ENCODE measurements around the gene RFX7.

Gene RFX7

DNA sequence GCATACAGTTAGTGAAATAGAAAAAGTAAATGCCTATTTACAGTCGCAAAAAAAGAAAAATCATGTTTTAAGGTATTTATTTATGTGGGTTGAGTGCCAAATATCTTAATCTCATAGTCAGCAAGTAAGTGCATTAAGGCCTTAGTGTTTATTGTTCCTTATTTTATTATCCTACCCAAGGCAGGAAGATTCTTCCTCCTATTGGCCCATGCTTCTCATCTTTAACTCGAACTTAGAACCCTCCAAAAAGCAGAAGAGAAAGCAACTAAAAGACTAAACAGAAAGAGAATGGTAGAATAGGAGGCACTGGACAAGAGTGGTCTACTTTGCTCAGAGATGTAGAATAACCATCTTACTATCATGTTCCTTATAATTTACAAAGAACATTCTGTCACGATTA lies 7.5 kb downstream of the RFX7 start:
- TF ChIP-seq, protein P1, sequence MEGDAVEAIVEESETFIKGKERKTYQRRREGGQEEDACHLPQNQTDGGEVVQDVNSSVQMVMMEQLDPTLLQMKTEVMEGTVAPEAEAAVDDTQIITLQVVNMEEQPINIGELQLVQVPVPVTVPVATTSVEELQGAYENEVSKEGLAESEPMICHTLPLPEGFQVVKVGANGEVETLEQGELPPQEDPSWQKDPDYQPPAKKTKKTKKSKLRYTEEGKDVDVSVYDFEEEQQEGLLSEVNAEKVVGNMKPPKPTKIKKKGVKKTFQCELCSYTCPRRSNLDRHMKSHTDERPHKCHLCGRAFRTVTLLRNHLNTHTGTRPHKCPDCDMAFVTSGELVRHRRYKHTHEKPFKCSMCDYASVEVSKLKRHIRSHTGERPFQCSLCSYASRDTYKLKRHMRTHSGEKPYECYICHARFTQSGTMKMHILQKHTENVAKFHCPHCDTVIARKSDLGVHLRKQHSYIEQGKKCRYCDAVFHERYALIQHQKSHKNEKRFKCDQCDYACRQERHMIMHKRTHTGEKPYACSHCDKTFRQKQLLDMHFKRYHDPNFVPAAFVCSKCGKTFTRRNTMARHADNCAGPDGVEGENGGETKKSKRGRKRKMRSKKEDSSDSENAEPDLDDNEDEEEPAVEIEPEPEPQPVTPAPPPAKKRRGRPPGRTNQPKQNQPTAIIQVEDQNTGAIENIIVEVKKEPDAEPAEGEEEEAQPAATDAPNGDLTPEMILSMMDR (IDR thresholded peaks at IDR 0.05; ENCODE audit: control extremely low read depth, extremely low read depth, low read depth, missing control alignments) = no peak
- CTCF ChIA-PET = interaction anchor here (1.2 to 3.4 kb wide), 4 partner anchors 9 to 36 kb away, joined by 3 to 9 read pairs (median 6); no protein-coding TSS in a partner anchor
- POLR2A ChIA-PET = no interaction called here
- DNase-seq (ENCODE audit: extremely low spot score) = no peak

DNA sequence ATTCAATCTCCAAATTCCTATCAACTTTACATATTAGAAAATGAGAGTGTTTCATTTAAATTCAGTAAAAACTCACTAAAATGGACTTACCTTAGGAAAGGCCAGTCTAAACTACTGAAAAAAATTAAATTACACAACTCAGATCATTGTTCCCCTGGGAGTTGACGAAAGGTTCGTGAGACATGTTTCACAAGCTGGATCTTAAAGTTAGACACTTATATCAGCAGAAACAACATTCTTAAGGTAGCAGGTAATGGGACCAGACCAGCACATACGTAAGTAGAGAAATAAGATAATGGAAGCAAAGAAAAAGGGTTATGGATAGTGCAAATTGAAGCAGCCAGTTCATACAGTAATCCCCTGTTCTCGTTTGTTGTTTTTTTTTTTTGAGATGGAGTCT lies 8.9 kb downstream of the RFX7 start:
- DNase-seq (ENCODE audit: extremely low spot score) = no peak
- ChIA-PET CTCF (interaction anchor here (1.3 to 3.4 kb wide), 2 partner anchors 10 kb away, joined by 3 to 9 read pairs; no protein-coding TSS in a partner anchor), POLR2A (no interaction called here)
- TF ChIP-seq, protein P1 (IDR thresholded peaks at IDR 0.05; ENCODE audit: control extremely low read depth, extremely low read depth, low read depth, missing control alignments) = no peak

DNA sequence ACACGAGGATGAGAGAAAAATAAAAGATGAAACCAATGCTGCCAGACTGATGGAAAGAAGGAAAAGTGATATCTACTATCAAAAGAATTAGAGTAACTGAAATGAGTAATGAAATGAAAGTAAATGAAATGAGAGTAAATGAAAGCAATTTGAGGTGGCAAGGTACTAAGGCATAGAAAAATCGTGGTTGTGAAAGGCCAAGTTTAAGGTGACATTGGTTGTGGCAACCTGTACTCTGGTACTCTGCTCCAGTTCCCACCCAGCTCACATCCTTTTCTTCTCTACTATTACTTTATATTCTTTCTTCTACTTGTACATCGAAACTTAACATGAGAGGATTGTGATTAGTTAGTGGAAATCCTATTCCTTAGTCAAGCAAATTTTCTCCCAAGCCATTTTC lies 10.1 kb downstream of the RFX7 start:
- DNase-seq (ENCODE audit: extremely low spot score) = no peak
- POLR2A ChIA-PET = no interaction called here
- CTCF ChIA-PET = interaction anchor here (0.9 to 1.1 kb wide), 2 partner anchors 12 to 196 kb away, joined by 3 to 4 read pairs; no protein-coding TSS in a partner anchor
- TF ChIP-seq, protein P1 (IDR thresholded peaks at IDR 0.05; ENCODE audit: control extremely low read depth, extremely low read depth, low read depth, missing control alignments) = no peak

DNA sequence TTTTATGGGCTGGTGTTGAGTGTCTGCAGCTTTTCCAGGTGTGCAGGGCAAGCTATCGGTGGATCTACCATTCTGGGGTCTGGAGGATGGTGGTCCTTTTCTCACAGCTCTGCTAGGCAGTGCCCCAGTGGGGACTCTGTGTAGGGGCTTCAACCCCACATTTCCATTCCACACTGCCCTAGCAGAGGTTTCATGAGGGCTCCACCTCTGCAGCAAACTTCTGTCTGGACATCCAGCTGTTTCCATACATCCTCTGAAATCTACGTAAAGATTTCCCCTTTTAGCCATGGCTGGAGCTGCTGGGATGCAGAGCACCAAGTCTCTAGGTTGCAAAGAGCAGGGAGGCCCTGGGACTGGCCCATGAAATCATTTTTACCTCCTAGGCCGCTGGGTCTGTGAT lies 11.6 kb downstream of the RFX7 start:
- TF ChIP-seq, protein P1 (IDR thresholded peaks at IDR 0.05; ENCODE audit: control extremely low read depth, extremely low read depth, low read depth, missing control alignments) = no peak
- DNase-seq (ENCODE audit: extremely low spot score) = no peak
- POLR2A ChIA-PET = interaction anchor here (0.7 kb wide), 1 partner anchor 178 kb away, joined by 3 read pairs; no protein-coding TSS in a partner anchor
- CTCF ChIA-PET = interaction anchor here (1.1 to 3.6 kb wide), 2 partner anchors 13 to 32 kb away, joined by 5 to 20 read pairs; no protein-coding TSS in a partner anchor

DNA sequence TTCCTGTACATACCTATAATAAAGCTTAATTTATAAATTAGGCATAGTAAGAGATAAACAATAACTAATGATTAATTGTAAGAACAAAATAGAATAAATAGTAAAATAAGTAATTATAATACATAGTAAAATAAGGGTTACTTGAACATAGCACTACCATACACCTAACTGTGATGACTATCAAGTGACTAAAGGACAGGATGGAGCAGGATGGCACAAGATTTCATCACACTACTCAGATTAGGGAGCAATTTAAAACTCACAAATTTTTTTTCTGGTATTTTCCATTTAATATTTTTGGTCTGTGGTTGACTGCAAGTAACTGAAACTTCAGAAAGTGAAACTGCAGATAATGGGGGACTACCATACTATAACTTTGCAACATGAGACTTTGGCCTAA lies 14.8 kb downstream of the RFX7 start:
- ChIA-PET CTCF (interaction anchor here (3.6 kb wide), 1 partner anchor 16 kb away, joined by 20 read pairs; no protein-coding TSS in a partner anchor), POLR2A (no interaction called here)
- TF ChIP-seq, protein P1 (IDR thresholded peaks at IDR 0.05; ENCODE audit: control extremely low read depth, extremely low read depth, low read depth, missing control alignments) = no peak
- DNase-seq (ENCODE audit: extremely low spot score) = no peak

DNA sequence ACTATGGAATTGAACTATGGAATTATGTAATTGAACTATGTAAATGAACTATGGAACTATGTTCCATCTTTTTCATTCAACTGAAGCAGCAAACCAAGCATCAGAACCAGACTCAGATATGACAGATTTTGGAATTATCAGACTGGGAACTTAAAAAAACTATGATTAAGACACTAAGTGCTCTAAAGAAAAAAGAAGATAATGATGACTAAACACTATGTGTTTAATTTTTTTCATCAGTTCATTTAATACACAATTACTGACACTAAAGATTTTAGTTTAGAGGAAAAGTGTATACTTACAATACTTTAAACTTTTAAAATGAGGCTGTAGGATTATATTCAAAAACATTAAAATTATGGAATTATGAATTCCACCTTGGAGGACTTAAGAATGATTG lies 15.3 kb downstream of the RFX7 start:
- DNase-seq (ENCODE audit: extremely low spot score) = no peak
- ChIA-PET CTCF (no interaction called here), POLR2A (no interaction called here)
- TF ChIP-seq, protein P1 (IDR thresholded peaks at IDR 0.05; ENCODE audit: control extremely low read depth, extremely low read depth, low read depth, missing control alignments) = no peak
